Hepatocyte (in vitro differentiated cells): Measurements from ENCODE around the gene HSD11B1. TPM values are rescaled to one million over a fixed set of nuclear protein-coding genes. Genes with fewer than 3 reads are reported as not detected.

Experiments used
- DNase-seq: peaks from one replicate; pipeline ENCODE4 v3.0.0-alpha.2; 2016; ENCODE audit warnings: low spot score
- H2AFZ ChIP-seq: fragments of 200-600 bp; sonication (generic); 2 replicates; pipeline ENCODE4 v1.6.0; 2016; ENCODE audit warnings: antibody characterized with exemption, mild to moderate bottlenecking
- H3K27ac ChIP-seq: fragments of 200-600 bp; sonication (generic); 2 replicates; pipeline ENCODE4 v1.5.1; 2016; ENCODE audit warnings: mild to moderate bottlenecking
- H3K27me3 ChIP-seq: fragments of 200-600 bp; sonication (generic); 2 replicates; pipeline ENCODE4 v1.6.1; 2016
- H3K36me3 ChIP-seq: fragments of 200-600 bp; sonication (generic); replicated peaks from 2 replicates; pipeline ENCODE4 v1.5.1; 2016; ENCODE audit warnings: low read depth; ENCODE audit not compliant: insufficient read depth
- H3K4me1 ChIP-seq: fragments of 200-600 bp; sonication (generic); 2 replicates; pipeline ENCODE4 v1.5.1; 2016; ENCODE audit warnings: mild to moderate bottlenecking, moderate library complexity; ENCODE audit not compliant: insufficient read depth
- H3K4me2 ChIP-seq: fragments of 200-600 bp; sonication (generic); 2 replicates; pipeline ENCODE4 v1.6.0; 2016
- H3K4me3 ChIP-seq: fragments of 200-600 bp; sonication (generic); 2 replicates; pipeline ENCODE4 v1.5.1; 2016; ENCODE audit warnings: mild to moderate bottlenecking
- H3K79me2 ChIP-seq: fragments of 200-600 bp; sonication (generic); 2 replicates; pipeline ENCODE4 v1.6.0; 2017; ENCODE audit warnings: mild to moderate bottlenecking
- H3K9me2 ChIP-seq: fragments of 200-600 bp; sonication (generic); replicated peaks from 2 replicates; pipeline ENCODE4 v1.6.0; 2017; ENCODE audit warnings: mild to moderate bottlenecking; ENCODE audit not compliant: insufficient read depth
- H3K9me3 ChIP-seq: fragments of 200-600 bp; sonication (generic); 2 replicates; pipeline ENCODE4 v1.5.1; 2016; ENCODE audit warnings: low read depth, mild to moderate bottlenecking
- H4K20me1 ChIP-seq: fragments of 200-600 bp; sonication (generic); 2 replicates; pipeline ENCODE4 v1.6.0; 2016; ENCODE audit warnings: mild to moderate bottlenecking; ENCODE audit not compliant: insufficient read depth, poor library complexity, severe bottlenecking
- CTCF ChIP-seq: fragments of 200-600 bp; sonication (generic); IDR thresholded peaks from 2 replicates; pipeline ENCODE4 v1.5.1; 2016; ENCODE audit warnings: antibody characterized with exemption, mild to moderate bottlenecking; ENCODE audit not compliant: poor library complexity
- EZH2 ChIP-seq: fragments of 200-600 bp; sonication (generic); IDR thresholded peaks from 2 replicates; pipeline ENCODE4 v1.6.1; 2016; ENCODE audit warnings: antibody characterized with exemption, mild to moderate bottlenecking, borderline replicate concordance
- EZH2phosphoT487 ChIP-seq: fragments of 200-600 bp; sonication (generic); IDR thresholded peaks from one replicate; pipeline ENCODE4 v1.6.1; 2018; ENCODE audit warnings: antibody characterized with exemption, mild to moderate bottlenecking, low read depth, moderate library complexity; ENCODE audit not compliant: unreplicated experiment, severe bottlenecking
- WGBS: methylation state at CpG from one replicate; pipeline ENCODE4 v1.1.6; 2016; ENCODE audit warnings: low lambda C conversion rate; ENCODE audit errors: missing lambda C conversion rate; 5-methylcytosine and 5-hydroxymethylcytosine counted together
- polyA plus RNA-seq: library from polyadenylated mRNA; unstranded; fragments of >200 nt; fragmentation: Nextera tagmentation; extraction: Ambion mirVana; gene quantifications from 2 replicates; pipeline ENCODE4 v1.2.1, GENCODE V29; 2016
- total RNA-seq: library from RNA; depleted of rRNA; stranded (reverse); fragments of >200 nt; gene quantifications from 2 replicates; pipeline ENCODE4 v1.2.3, GENCODE V29; 2014

HSD11B1 gene
- total and polyA plus RNA-seq, 2 experiments from 2014 or later = 1.7 TPM; not detected in 1

GRCh38 chr1:209717818-209718217, 13.2 kb downstream of the HSD11B1 start:
- no peak for TF ChIP-seq EZH2
- no peak overlapping the region for H3K4me3 ChIP-seq
- WGBS = 72% methylated on average over 2 of the region's 2 CpGs
- no peak overlapping the region for H3K27ac ChIP-seq
- no peak for DNase-seq
- H2AFZ ChIP-seq = no peak overlapping the region
- H3K4me1 ChIP-seq = no peaks in the 10 kb centered on the region
- H4K20me1 ChIP-seq = no peaks in the 10 kb centered on the region
- H3K9me3 ChIP-seq = no peaks in the 10 kb centered on the region
- H3K36me3 ChIP-seq = no peaks in the 10 kb centered on the region
- H3K79me2 ChIP-seq = no peaks in the 10 kb centered on the region
- no peak overlapping the region for H3K4me2 ChIP-seq
- no peaks in the 10 kb centered on the region for H3K27me3 ChIP-seq
- H3K9me2 ChIP-seq = no peaks in the 10 kb centered on the region

- Histone ChIP-seq H3K4me2 (no peak overlapping the region), H3K4me3 (no peak overlapping the region), H3K27me3 (no peaks in the 10 kb centered on the region), H3K79me2 (no peaks in the 10 kb centered on the region), H3K4me1 (no peaks in the 10 kb centered on the region), H4K20me1 (no peaks in the 10 kb centered on the region), H2AFZ (no peak overlapping the region), H3K27ac (no peak overlapping the region), H3K9me2 (no peaks in the 10 kb centered on the region), H3K9me3 (no peaks in the 10 kb centered on the region), H3K36me3 (no peaks in the 10 kb centered on the region)
- no peak for DNase-seq
- WGBS = 87% methylated on average over 4 of the region's 4 CpGs
- TF ChIP-seq EZH2phosphoT487 = no peak
- TF ChIP-seq CTCF = no peak
- TF ChIP-seq EZH2 = no peak
These were observed 15.7 kb downstream of the HSD11B1 start for GRCh38 chr1:209720326-209720725.

- H3K27ac ChIP-seq = no peak overlapping the region
- 71% methylated on average over 2 of the region's 2 CpGs for WGBS
- TF ChIP-seq EZH2phosphoT487 (no peak), EZH2 (no peak), CTCF (no peak)
These were observed 16.2 kb downstream of the HSD11B1 start for GRCh38 chr1:209720826-209721225.

GRCh38 chr1:209721323-209721722, 16.7 kb downstream of the HSD11B1 start:
- no peaks in the 10 kb centered on the region for H3K27me3 ChIP-seq
- H3K4me3 ChIP-seq = no peak overlapping the region
- no peak for DNase-seq
- 94% methylated on average over 1 of the region's 1 CpG for WGBS
- H3K27ac ChIP-seq = no peak overlapping the region
- H3K4me2 ChIP-seq = no peak overlapping the region
- H4K20me1 ChIP-seq = no peaks in the 10 kb centered on the region
- H3K9me3 ChIP-seq = no peaks in the 10 kb centered on the region
- H3K4me1 ChIP-seq = no peaks in the 10 kb centered on the region
- H3K36me3 ChIP-seq = no peaks in the 10 kb centered on the region
- H3K9me2 ChIP-seq = no peaks in the 10 kb centered on the region
- no peaks in the 10 kb centered on the region for H3K79me2 ChIP-seq
- TF ChIP-seq EZH2phosphoT487 (no peak), EZH2 (no peak), CTCF (no peak)
- no peak overlapping the region for H2AFZ ChIP-seq

More at GRCh38 chr1:209720826-209721225, 16.2 kb downstream of the HSD11B1 start:
- Histone ChIP-seq H3K9me2 (no peaks in the 10 kb centered on the region), H3K27me3 (no peaks in the 10 kb centered on the region), H4K20me1 (no peaks in the 10 kb centered on the region), H2AFZ (no peak overlapping the region), H3K4me1 (no peaks in the 10 kb centered on the region), H3K4me2 (no peak overlapping the region), H3K9me3 (no peaks in the 10 kb centered on the region), H3K79me2 (no peaks in the 10 kb centered on the region), H3K4me3 (no peak overlapping the region), H3K36me3 (no peaks in the 10 kb centered on the region)
- no peak for DNase-seq
